PC-3 (cell line): ENCODE results near the gene PGBD4. TPM values are rescaled to one million over a fixed set of nuclear protein-coding genes. Genes with fewer than 3 reads are reported as not detected.

Experiments used
- ATAC-seq: fragments of 200-7000 bp; cut with Tn5 transposase; 2 replicates; pipeline ENCODE4 v1.9.1; 2020; ENCODE audit warnings: mild to moderate bottlenecking, moderate library complexity
- BruUV-seq: library from RNA; stranded (reverse); fragments of 400-500 nt; replicated peaks from 2 replicates; lab custom pipeline; 2021; lab: Mats Ljungman, UMichigan
- CTCF ChIA-PET: fragments of 300-600 bp; sonication (Branson Sonifier 250); formaldehyde crosslinking; loops from one replicate; lab custom pipeline; 2022; ENCODE audit warnings: antibody characterized with exemption; lab: Charles Lee
- POLR2A ChIA-PET: fragments of 300-600 bp; sonication (Branson Sonifier 250); formaldehyde crosslinking; loops from one replicate; lab custom pipeline; 2022; ENCODE audit warnings: antibody characterized with exemption; ENCODE audit not compliant: unreplicated experiment; lab: Charles Lee
- DNase-seq: peaks from one replicate; pipeline ENCODE4 v3.0.0-alpha.2; 2015
- H2AFZ ChIP-seq: fragments of 300-600 bp; sonication (generic); 2 replicates; pipeline ENCODE4 v1.6.0; 2016; ENCODE audit warnings: antibody characterized with exemption, low read length
- H3F3A ChIP-seq: fragments of 300-600 bp; sonication (generic); one replicate; pipeline ENCODE4 v1.6.0; 2017; ENCODE audit warnings: antibody characterized with exemption, low read length, control low read depth, mild to moderate bottlenecking; ENCODE audit not compliant: unreplicated experiment
- H3K27ac ChIP-seq: fragments of 300-600 bp; sonication (generic); 2 replicates; pipeline ENCODE4 v1.5.1; 2016; ENCODE audit warnings: mild to moderate bottlenecking, low read length
- H3K27me3 ChIP-seq: fragments of 300-600 bp; sonication (generic); 2 replicates; pipeline ENCODE4 v1.6.1; 2016; ENCODE audit warnings: low read length, mixed read lengths
- H3K36me3 ChIP-seq: fragments of 300-600 bp; sonication (generic); 2 replicates; pipeline ENCODE4 v1.6.1; 2016; ENCODE audit warnings: low read depth, mixed run types, low read length, mixed read lengths
- H3K4me1 ChIP-seq: fragments of 300-600 bp; sonication (generic); 2 replicates; pipeline ENCODE4 v1.5.1; 2016; ENCODE audit warnings: low read length; ENCODE audit not compliant: insufficient read depth
- H3K4me2 ChIP-seq: fragments of 300-600 bp; sonication (generic); 2 replicates; pipeline ENCODE4 v1.6.0; 2016; ENCODE audit warnings: low read length
- H3K4me3 ChIP-seq: fragments of 300-600 bp; sonication (generic); 2 replicates; pipeline ENCODE4 v1.5.1; 2016; ENCODE audit warnings: mild to moderate bottlenecking, low read length, mixed read lengths
- H3K79me2 ChIP-seq: fragments of 300-600 bp; sonication (generic); 2 replicates; pipeline ENCODE4 v1.6.1; 2017; ENCODE audit warnings: low read length, mixed read lengths
- H3K9ac ChIP-seq: fragments of 300-600 bp; sonication (generic); 2 replicates; pipeline ENCODE4 v1.6.0; 2016; ENCODE audit warnings: mild to moderate bottlenecking, low read length
- H3K9me2 ChIP-seq: fragments of 300-600 bp; sonication (generic); replicated peaks from 2 replicates; pipeline ENCODE4 v1.6.1; 2016; ENCODE audit warnings: mixed run types, low read length, mixed read lengths
- H3K9me3 ChIP-seq: fragments of 300-600 bp; sonication (generic); 2 replicates; pipeline ENCODE4 v1.6.1; 2016; ENCODE audit warnings: low read length, mixed read lengths
- H4K20me1 ChIP-seq: fragments of 300-600 bp; sonication (generic); 2 replicates; pipeline ENCODE4 v1.6.1; 2016; ENCODE audit warnings: low read length, mixed read lengths
- EZH2 ChIP-seq: fragments of 300-600 bp; sonication (generic); IDR thresholded peaks from one replicate; pipeline ENCODE4 v1.6.1; 2017; ENCODE audit warnings: antibody characterized with exemption, mild to moderate bottlenecking, low read length; ENCODE audit not compliant: unreplicated experiment
- EZH2phosphoT487 ChIP-seq: fragments of 300-600 bp; sonication (generic); IDR thresholded peaks from 2 replicates; pipeline ENCODE4 v1.6.1; 2018; ENCODE audit warnings: mild to moderate bottlenecking, antibody characterized with exemption, low read length, borderline replicate concordance
- intact Hi-C: fragments of 100-400 bp; cut with micrococcal nuclease; formaldehyde crosslinking; loops from 2 replicates; pipeline ENCODE4 v1.9.0; 2023
- total RNA-seq: library from RNA; depleted of rRNA; stranded (reverse); fragments of >200 nt; gene quantifications from 2 replicates; pipeline ENCODE4 v1.2.3, GENCODE V29; 2014
- TF ChIP-seq, protein P1 (sequence below): fragments of 300-600 bp; sonication (generic); conservative IDR thresholded peaks from 2 replicates; pipeline ENCODE4 v1.5.1; 2017; ENCODE audit warnings: antibody characterized with exemption, low read depth, mild to moderate bottlenecking, low read length

The PGBD4 gene
- total RNA-seq, 1 experiment from 2014 or later = 2.6 TPM

DNA sequence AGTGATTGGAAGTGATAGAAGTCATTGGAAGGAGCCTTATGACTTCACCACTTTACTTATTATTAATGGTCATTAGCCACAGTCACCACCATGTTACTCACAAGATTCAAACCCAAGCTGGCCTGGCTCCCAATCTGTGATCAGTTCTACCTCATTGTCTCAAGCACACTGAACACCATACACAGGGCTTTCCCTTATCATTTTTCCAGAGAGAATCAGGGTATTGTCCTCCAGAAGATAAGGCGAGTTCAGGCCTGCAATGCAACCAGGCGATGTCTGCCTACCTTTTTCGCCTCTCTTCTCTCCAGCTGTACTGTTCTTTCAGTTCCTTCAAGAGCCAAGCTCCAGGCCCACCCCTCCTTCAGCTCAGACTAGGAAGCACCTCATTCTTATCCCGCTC, 25.1 kb upstream of the PGBD4 start:
- TF ChIP-seq, protein P1, sequence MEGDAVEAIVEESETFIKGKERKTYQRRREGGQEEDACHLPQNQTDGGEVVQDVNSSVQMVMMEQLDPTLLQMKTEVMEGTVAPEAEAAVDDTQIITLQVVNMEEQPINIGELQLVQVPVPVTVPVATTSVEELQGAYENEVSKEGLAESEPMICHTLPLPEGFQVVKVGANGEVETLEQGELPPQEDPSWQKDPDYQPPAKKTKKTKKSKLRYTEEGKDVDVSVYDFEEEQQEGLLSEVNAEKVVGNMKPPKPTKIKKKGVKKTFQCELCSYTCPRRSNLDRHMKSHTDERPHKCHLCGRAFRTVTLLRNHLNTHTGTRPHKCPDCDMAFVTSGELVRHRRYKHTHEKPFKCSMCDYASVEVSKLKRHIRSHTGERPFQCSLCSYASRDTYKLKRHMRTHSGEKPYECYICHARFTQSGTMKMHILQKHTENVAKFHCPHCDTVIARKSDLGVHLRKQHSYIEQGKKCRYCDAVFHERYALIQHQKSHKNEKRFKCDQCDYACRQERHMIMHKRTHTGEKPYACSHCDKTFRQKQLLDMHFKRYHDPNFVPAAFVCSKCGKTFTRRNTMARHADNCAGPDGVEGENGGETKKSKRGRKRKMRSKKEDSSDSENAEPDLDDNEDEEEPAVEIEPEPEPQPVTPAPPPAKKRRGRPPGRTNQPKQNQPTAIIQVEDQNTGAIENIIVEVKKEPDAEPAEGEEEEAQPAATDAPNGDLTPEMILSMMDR = no peak
- TF ChIP-seq EZH2 (no peak), EZH2phosphoT487 (no peak)
- no peak overlapping the region for H3K27ac ChIP-seq
- H4K20me1 ChIP-seq = no peaks in the 10 kb centered on the region
- no peaks in the 10 kb centered on the region for H3K79me2 ChIP-seq
- no peaks in the 10 kb centered on the region for H3K9me3 ChIP-seq
- no peaks in the 10 kb centered on the region for H3F3A ChIP-seq
- H2AFZ ChIP-seq = no peak overlapping the region
- no peak overlapping the region for H3K4me2 ChIP-seq
- H3K27me3 ChIP-seq = no peaks in the 10 kb centered on the region
- DNase-seq = no peak
- BruUV-seq = no TSS peak
- CTCF ChIA-PET = no interaction called here
- intact Hi-C loops = no loop called here
- H3K4me3 ChIP-seq = no peak overlapping the region
- no peaks in the 10 kb centered on the region for H3K4me1 ChIP-seq
- H3K9ac ChIP-seq = no peak overlapping the region
- H3K36me3 ChIP-seq = no peaks in the 10 kb centered on the region
- ATAC-seq = no peak
- POLR2A ChIA-PET = no interaction called here
- H3K9me2 ChIP-seq = no peaks in the 10 kb centered on the region

DNA sequence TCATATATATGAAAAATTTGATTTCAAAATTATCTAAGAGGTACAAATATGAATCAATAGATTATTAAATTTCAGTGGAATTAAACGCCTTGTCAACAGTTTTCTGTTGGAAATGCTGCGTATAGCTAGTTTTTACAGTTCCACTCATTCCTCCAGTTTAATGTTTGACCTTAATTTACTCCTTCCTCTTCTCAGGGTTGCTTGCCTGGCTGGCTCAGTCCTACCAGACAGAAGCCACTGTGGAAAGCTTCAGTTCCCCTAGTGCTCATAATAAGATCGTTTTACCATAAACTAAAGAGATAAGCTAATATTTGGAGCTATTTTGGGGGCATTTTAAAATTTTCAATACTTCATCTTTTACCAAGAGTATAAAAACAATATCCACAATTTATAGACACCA, 23.0 kb upstream of the PGBD4 start:
- Histone ChIP-seq H4K20me1 (no peaks in the 10 kb centered on the region), H3F3A (no peaks in the 10 kb centered on the region), H3K79me2 (no peaks in the 10 kb centered on the region), H2AFZ (no peak overlapping the region), H3K27me3 (no peaks in the 10 kb centered on the region), H3K4me3 (no peak overlapping the region), H3K9me3 (no peaks in the 10 kb centered on the region), H3K36me3 (peaks cover 4% of the 10 kb centered on the region), H3K9ac (no peak overlapping the region), H3K4me1 (no peaks in the 10 kb centered on the region), H3K9me2 (no peaks in the 10 kb centered on the region), H3K27ac (no peak overlapping the region), H3K4me2 (no peak overlapping the region)
- ATAC-seq (no peak), DNase-seq (no peak)
- no TSS peak for BruUV-seq
- POLR2A ChIA-PET = no interaction called here
- no peak for TF ChIP-seq EZH2
- TF ChIP-seq, protein P1 = no peak
- TF ChIP-seq EZH2phosphoT487 = no peak
- CTCF ChIA-PET = no interaction called here
- intact Hi-C loops = no loop called here

DNA sequence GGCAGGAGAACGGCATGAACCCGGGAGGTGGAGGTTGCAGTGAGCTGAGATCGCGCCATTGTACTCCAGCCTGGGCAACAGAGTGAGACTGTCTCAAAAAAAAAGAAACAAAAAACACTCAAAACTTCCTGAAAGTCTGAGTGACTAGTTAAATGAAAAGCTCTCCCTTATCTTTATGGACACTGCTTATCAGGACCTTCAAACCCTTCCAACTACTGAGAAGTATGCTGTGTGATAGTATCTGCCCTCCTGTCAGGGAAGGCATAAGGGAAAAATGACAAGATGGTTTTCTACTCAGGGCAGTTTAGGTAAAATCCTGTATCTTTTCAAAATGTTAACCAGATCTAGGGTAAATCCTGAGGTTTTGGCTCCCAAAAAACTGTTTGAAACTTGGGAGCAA, 22.0 kb upstream of the PGBD4 start:
- DNase-seq (no peak), ATAC-seq (no peak)
- Histone ChIP-seq H3K79me2 (no peaks in the 10 kb centered on the region), H3K27me3 (no peaks in the 10 kb centered on the region), H3K9ac (no peak overlapping the region), H3F3A (no peaks in the 10 kb centered on the region), H2AFZ (no peak overlapping the region), H3K27ac (no peak overlapping the region), H3K36me3 (peaks cover 4% of the 10 kb centered on the region), H4K20me1 (no peaks in the 10 kb centered on the region), H3K9me3 (no peaks in the 10 kb centered on the region), H3K4me2 (no peak overlapping the region), H3K4me3 (no peak overlapping the region), H3K4me1 (no peaks in the 10 kb centered on the region), H3K9me2 (no peaks in the 10 kb centered on the region)
- ChIA-PET CTCF (no interaction called here), POLR2A (no interaction called here)
- no TSS peak for BruUV-seq
- TF ChIP-seq, protein P1 = no peak
- TF ChIP-seq EZH2phosphoT487 (no peak), EZH2 (no peak)
- intact Hi-C loops = loop anchor here (5.0 to 10.0 kb wide), 2 partner anchors 43 to 385 kb away; partner anchors contain the start of gene AVEN
